Panc1 (cell line): ENCODE data around the gene KHDRBS2. TPM values are rescaled to one million over a fixed set of nuclear protein-coding genes. Genes with fewer than 3 reads are reported as not detected.

Source experiments
- ATAC-seq: fragments of 200-7000 bp; cut with Tn5 transposase; 2 replicates; pipeline ENCODE4 v1.9.1; 2020; ENCODE audit warnings: mild to moderate bottlenecking, moderate library complexity
- BruUV-seq: library from RNA; stranded (reverse); fragments of 400-500 nt; replicated peaks from 2 replicates; lab custom pipeline; 2021; lab: Mats Ljungman, UMichigan
- CTCF ChIA-PET: fragments of 300-600 bp; sonication (Branson Sonifier 250); formaldehyde crosslinking; loops from one replicate; lab custom pipeline; 2022; ENCODE audit warnings: antibody characterized with exemption; lab: Charles Lee
- POLR2A ChIA-PET: fragments of 300-600 bp; sonication (Branson Sonifier 250); formaldehyde crosslinking; loops from one replicate; lab custom pipeline; 2022; ENCODE audit warnings: antibody characterized with exemption; lab: Charles Lee
- DNase-seq: peaks from one replicate; pipeline ENCODE4 v3.0.0-alpha.2; 2010; ENCODE audit warnings: low read depth, low spot score
- H3K27ac ChIP-seq: 2 replicates; pipeline ENCODE4 v1.5.1; 2011; ENCODE audit warnings: mild to moderate bottlenecking, low read length, inconsistent platforms
- H3K27me3 ChIP-seq: fragments of 200-500 bp; sonication (Bioruptor generic); 2 replicates; pipeline ENCODE4 v1.6.0; 2014; ENCODE audit warnings: low read length, inconsistent platforms; ENCODE audit not compliant: control insufficient read depth, insufficient read depth
- H3K36me3 ChIP-seq: fragments of 200-500 bp; sonication (Bioruptor generic); 2 replicates; pipeline ENCODE4 v1.5.1; 2014; ENCODE audit warnings: inconsistent platforms, mild to moderate bottlenecking, low read length, moderate library complexity; ENCODE audit not compliant: control insufficient read depth, insufficient read depth
- H3K4me1 ChIP-seq: 2 replicates; pipeline ENCODE4 v1.5.1; 2011; ENCODE audit warnings: inconsistent platforms, mild to moderate bottlenecking, low read length, moderate library complexity; ENCODE audit not compliant: control insufficient read depth, insufficient read depth
- H3K4me3 ChIP-seq, 2 experiments: 2 replicates each; pipeline ENCODE4 v1.5.1; 2011 to 2012; ENCODE audit warnings: low read depth in 2 of 2, low read length in 2 of 2, mild to moderate bottlenecking in 2 of 2, inconsistent platforms in 1 of 2, moderate library complexity in 1 of 2
- H3K9me3 ChIP-seq: fragments of 200-500 bp; sonication (Bioruptor generic); 2 replicates; pipeline ENCODE4 v1.5.1; 2014; ENCODE audit warnings: low read depth, mild to moderate bottlenecking, inconsistent platforms, low read length, moderate library complexity; ENCODE audit not compliant: control insufficient read depth, insufficient read depth
- CTCF ChIP-seq: fragments of 450-650 bp; IDR thresholded peaks from 2 replicates; pipeline ENCODE4 v1.5.1; 2017; ENCODE audit warnings: mild to moderate bottlenecking
- POLR2AphosphoS5 ChIP-seq: IDR thresholded peaks from 2 replicates; pipeline ENCODE4 v1.6.1; 2012; ENCODE audit warnings: mild to moderate bottlenecking, low read depth, low read length, moderate library complexity
- REST ChIP-seq, 2 experiments: IDR thresholded peaks; 2 replicates each; pipeline ENCODE4 v1.6.1; 2011 to 2012; ENCODE audit warnings: low read depth in 2 of 2, control low read depth in 1 of 2, low read length in 1 of 2, mild to moderate bottlenecking in 1 of 2, moderate library complexity in 1 of 2; ENCODE audit not compliant: insufficient read depth in 1 of 2
- SIN3A ChIP-seq: IDR thresholded peaks from 2 replicates; pipeline ENCODE4 v1.6.1; 2012; ENCODE audit warnings: low read depth, mild to moderate bottlenecking, low read length, moderate library complexity, borderline replicate concordance; ENCODE audit not compliant: insufficient read depth
- TCF7L2 ChIP-seq: IDR thresholded peaks from 2 replicates; pipeline ENCODE4 v1.6.1; 2011; ENCODE audit warnings: mild to moderate bottlenecking, low read depth, low read length, inconsistent platforms
- in situ Hi-C: cut with HindIII; loops from 2 replicates; pipeline ENCODE4 v1.10.0; 2016; ENCODE audit warnings: low sequenced_read_pairs, low pct_unique_long_range_greater_than_20kb
- intact Hi-C: fragments of 100-400 bp; cut with micrococcal nuclease; formaldehyde crosslinking; loops from one replicate; pipeline ENCODE4 v1.10.0; 2022; ENCODE audit not compliant: unreplicated experiment
- total RNA-seq: library from RNA; stranded (reverse); gene quantifications from one replicate; pipeline ENCODE4 v1.2.1, GENCODE V29; 2021; ENCODE audit not compliant: unreplicated experiment

The KHDRBS2 gene
- total RNA-seq, 1 experiment from 2014 or later = not detected

GRCh38 chr6:62324834-62325233, 38.8 kb upstream of the KHDRBS2 start:
- CTCF ChIA-PET = no interaction called here
- Histone ChIP-seq H3K4me1 (no peaks in the 10 kb centered on the region), H3K27ac (no peak overlapping the region), H3K27me3 (no peaks in the 10 kb centered on the region), H3K9me3 (no peaks in the 10 kb centered on the region), H3K36me3 (no peaks in the 10 kb centered on the region), H3K4me3 (no peak overlapping the region)
- ATAC-seq = no peak
- in situ Hi-C loops = no loop called here
- no TSS peak for BruUV-seq
- intact Hi-C loops = loop anchor here (5.0 kb wide), 1 partner anchor 222 kb away; no protein-coding TSS in a partner anchor
- no peak for DNase-seq
- TF ChIP-seq TCF7L2 (no peak), REST (IDR thresholded peaks at IDR 0.05; ENCODE audit: insufficient read depth in 1 of 2, low read depth in 2 of 2, low read length in 1 of 2) (no peak), CTCF (no peak), POLR2AphosphoS5 (no peak), SIN3A (no peak)
- POLR2A ChIA-PET = no interaction called here

GRCh38 chr6:62323818-62324431, 37.9 kb upstream of the KHDRBS2 start:
- Histone ChIP-seq H3K4me3 (no peak overlapping the region), H3K36me3 (no peaks in the 10 kb centered on the region), H3K27ac (no peak overlapping the region), H3K4me1 (no peaks in the 10 kb centered on the region), H3K9me3 (no peaks in the 10 kb centered on the region), H3K27me3 (no peaks in the 10 kb centered on the region)
- intact Hi-C loops = no loop called here
- POLR2A ChIA-PET = no interaction called here
- CTCF ChIA-PET = no interaction called here
- no peak for DNase-seq
- in situ Hi-C loops = no loop called here
- BruUV-seq = no TSS peak
- TF ChIP-seq TCF7L2 (no peak), REST (IDR thresholded peaks at IDR 0.05; ENCODE audit: insufficient read depth in 1 of 2, low read depth in 2 of 2, low read length in 1 of 2) (no peak)
- no peak for ATAC-seq
